Activated naive CD8-positive, alpha-beta T cell treated with anti-CD3 and anti-CD28 coated beads, Interleukin-2, amount 50 U/mL, for 24 hours (primary cell): ENCODE data around the gene DNAAF8.
"Not testable (repeated sequence)": the region's sequence is repeated elsewhere in the genome, so short reads cannot be mapped to it uniquely, and the experiment has no call there.

ENCODE experiments used
- ATAC-seq: fragments of 150-1000 bp; cut with Tn5 transposase; one replicate; pipeline ENCODE4 v1.10.0; 2021
- DNase-seq: peaks from one replicate; pipeline ENCODE4 v3.0.0; 2021
- H3K27ac Mint-ChIP-seq: one replicate; pipeline ENCODE4 v1.8.0; 2021; ENCODE audit warnings: mild to moderate bottlenecking, mixed read lengths
- H3K27me3 Mint-ChIP-seq: one replicate; pipeline ENCODE4 v1.8.0; 2021; ENCODE audit warnings: mixed read lengths
- H3K36me3 Mint-ChIP-seq: one replicate; pipeline ENCODE4 v1.8.0; 2021; ENCODE audit warnings: low read depth, mixed read lengths
- H3K4me1 Mint-ChIP-seq: one replicate; pipeline ENCODE4 v1.8.0; 2021; ENCODE audit warnings: mixed read lengths
- H3K4me3 Mint-ChIP-seq: one replicate; pipeline ENCODE4 v1.8.0; 2021; ENCODE audit warnings: mild to moderate bottlenecking, moderate library complexity, mixed read lengths
- H3K9me3 Mint-ChIP-seq: one replicate; pipeline ENCODE4 v1.8.0; 2021; ENCODE audit warnings: mixed read lengths

The DNAAF8 gene

DNA sequence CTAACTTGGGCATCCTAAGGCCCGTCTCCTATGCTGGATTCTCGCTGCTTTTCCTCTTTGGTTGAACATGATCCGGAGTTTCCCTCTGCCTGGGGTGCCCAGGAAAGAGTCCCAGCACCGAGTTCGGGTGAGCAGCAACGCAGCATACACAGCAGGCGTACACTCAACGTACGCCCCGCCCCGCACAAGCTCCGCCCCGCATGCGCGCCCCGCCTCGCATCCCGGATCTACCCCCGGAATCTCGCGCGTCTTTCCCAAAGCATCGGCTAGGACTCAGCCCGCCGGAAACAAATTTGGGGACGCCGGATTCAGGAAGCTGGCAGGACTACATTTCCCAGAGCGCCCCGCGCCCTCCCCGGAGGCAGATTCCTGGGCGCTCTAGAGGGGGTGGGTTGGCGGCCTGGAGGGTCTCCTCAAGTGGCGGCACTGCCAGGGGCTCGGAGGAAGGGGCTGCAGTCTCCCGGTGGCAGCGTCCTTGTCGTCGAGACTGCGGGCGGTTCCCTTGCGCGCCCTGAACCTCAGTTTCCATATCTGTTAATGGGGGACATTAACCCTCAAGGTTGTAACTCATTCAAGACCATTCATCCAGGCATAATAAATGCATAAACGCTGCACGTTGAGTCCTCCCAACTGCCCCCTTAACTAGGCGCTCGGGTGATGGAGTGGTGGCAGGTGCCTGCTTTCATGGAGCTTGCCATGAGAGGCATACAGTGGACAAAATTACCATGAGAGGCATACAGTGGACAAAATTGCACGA lies 34.4 kb downstream of the DNAAF8 start:
- Mint-ChIP-seq H3K36me3 (no peaks in the 10 kb centered on the region), H3K27me3 (no peaks in the 10 kb centered on the region), H3K4me3 (peak overlapping the region; percentile 85), H3K4me1 (peaks cover 23% of the 10 kb centered on the region), H3K9me3 (no peaks in the 10 kb centered on the region), H3K27ac (peak overlapping the region; percentile 87)
- ATAC-seq (peak; percentile 82), DNase-seq (peak; percentile 93)

DNA sequence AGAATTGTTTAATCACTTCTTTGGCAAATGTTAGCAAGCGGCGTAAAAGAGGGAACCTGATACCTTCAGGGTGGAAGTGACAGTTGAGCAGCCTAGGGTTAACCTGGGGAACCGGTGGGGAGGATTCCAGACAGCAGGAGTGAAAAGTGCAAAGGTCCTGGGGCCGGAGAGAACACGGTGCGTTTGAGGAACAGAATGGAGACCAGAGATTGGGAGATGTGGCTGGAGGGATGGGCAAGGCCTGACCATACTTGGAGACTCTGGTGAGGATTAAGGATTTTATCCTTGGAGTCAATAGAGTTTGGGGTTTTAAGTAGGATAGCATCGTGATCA lies 34.9 kb downstream of the DNAAF8 start:
- ATAC-seq (no peak), DNase-seq (no peak)
- no peaks in the 10 kb centered on the region for H3K36me3 Mint-ChIP-seq
- peaks cover 23% of the 10 kb centered on the region for H3K4me1 Mint-ChIP-seq
- H3K27ac Mint-ChIP-seq = no peak overlapping the region
- H3K27me3 Mint-ChIP-seq = no peaks in the 10 kb centered on the region
- H3K4me3 Mint-ChIP-seq = peak overlapping the region; percentile 21
- H3K9me3 Mint-ChIP-seq = no peaks in the 10 kb centered on the region

DNA sequence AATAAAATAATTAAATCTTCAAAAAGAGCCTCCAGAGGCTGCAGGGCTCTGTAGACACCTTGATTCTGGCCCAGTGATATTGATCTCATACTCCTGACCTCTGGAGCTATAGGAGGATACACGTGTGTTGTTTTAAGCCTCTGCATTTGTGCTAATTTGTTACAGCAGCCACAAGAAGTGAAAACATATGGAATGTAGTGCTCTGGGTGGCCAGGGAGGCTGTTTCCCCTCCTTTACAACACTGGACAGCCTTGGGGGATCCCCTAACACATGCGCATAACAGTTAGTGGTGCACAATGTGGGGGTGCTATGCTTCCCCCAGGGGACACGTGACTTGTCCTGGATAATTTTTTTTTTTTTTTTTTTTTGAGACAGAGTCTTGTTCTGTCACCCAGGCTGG lies 37.3 kb downstream of the DNAAF8 start:
- no peak for ATAC-seq
- no peak for DNase-seq
- peaks cover 14% of the 10 kb centered on the region for H3K4me1 Mint-ChIP-seq
- no peak overlapping the region for H3K27ac Mint-ChIP-seq
- H3K4me3 Mint-ChIP-seq = no peak overlapping the region
- H3K27me3 Mint-ChIP-seq = no peaks in the 10 kb centered on the region
- H3K9me3 Mint-ChIP-seq = no peaks in the 10 kb centered on the region
- no peaks in the 10 kb centered on the region for H3K36me3 Mint-ChIP-seq

DNA sequence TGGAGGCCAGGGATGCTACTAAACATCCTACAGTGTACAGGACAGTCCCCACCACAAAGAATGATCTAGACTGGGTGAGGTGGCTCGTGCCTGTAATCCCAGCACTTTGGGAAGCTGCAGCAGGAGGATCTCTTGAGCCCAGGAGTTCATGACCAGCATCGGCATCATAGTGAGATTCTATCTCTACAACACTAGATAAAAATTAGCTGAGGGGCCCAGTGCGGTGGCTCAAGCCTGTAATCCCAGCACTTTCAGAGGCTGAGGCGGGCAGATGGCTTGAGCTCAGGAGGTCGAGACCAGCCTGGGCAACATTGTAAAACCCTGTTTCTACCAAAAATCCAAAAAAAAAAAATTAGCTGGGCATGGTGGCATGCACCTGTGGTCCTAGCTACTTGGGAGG lies 38.0 kb downstream of the DNAAF8 start:
- no peak overlapping the region for H3K4me3 Mint-ChIP-seq
- H3K27ac Mint-ChIP-seq = no peak overlapping the region

DNA sequence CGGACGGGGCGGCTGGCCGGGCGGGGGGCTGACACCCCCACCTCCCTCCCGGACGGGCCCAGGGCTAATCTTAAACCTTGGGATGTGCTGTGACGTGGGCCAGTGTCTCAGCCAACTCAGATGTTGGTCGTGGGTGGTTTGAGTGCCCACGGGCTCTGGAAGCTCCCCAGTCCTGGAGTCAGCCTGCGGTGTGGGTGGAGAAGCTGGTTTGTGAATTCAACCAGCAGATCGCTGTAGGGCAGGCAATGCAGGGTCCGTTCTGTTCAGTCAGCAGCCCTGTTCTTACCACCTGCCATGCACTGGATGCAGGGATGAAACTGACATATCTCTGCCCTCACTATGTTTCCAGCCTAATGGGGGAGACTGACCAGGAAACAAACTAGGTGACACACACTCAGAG lies 40.7 kb downstream of the DNAAF8 start:
- Mint-ChIP-seq H3K4me3 (no peak overlapping the region), H3K27me3 (no peaks in the 10 kb centered on the region), H3K36me3 (no peaks in the 10 kb centered on the region), H3K27ac (no peak overlapping the region), H3K9me3 (no peaks in the 10 kb centered on the region), H3K4me1 (no peaks in the 10 kb centered on the region)
- DNase-seq = no peak
- ATAC-seq = no peak

More for the DNA sequence above, 38.0 kb downstream of the DNAAF8 start:
- H3K36me3 Mint-ChIP-seq = no peaks in the 10 kb centered on the region
- no peak for DNase-seq
- no peaks in the 10 kb centered on the region for H3K9me3 Mint-ChIP-seq
- no peak for ATAC-seq
- peaks cover 11% of the 10 kb centered on the region for H3K4me1 Mint-ChIP-seq
- no peaks in the 10 kb centered on the region for H3K27me3 Mint-ChIP-seq

DNA sequence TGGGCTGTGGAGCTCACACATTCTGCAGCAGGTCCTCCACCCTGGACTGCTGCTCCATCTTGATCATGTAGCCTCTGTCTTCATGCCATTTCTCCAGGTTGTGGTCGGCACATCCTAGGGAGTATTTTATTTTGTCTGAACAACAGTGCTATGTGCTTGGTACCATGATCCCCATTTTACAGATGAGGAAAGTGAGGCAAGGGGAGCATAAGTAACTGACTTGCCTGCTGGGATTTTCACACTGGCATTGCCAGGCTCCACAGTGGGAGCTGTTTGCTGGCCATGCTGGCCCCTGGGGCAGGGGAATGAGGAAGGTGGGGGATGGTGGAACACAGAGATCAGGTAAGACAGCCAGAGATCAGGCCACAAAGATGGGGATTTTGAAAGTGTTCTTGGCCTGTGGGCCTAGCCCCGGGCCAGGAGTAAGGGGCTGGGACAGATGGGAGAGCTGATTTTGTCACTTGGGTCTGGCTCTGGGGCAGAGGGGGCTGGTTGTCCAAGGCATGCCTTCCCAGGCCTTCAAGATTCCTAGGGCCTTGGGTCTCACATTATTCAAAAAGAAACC lies 41.9 kb downstream of the DNAAF8 start:
- H3K4me1 Mint-ChIP-seq = no peaks in the 10 kb centered on the region
- no peaks in the 10 kb centered on the region for H3K9me3 Mint-ChIP-seq
- H3K36me3 Mint-ChIP-seq = no peaks in the 10 kb centered on the region
- no peak overlapping the region for H3K4me3 Mint-ChIP-seq
- no peak overlapping the region for H3K27ac Mint-ChIP-seq
- ATAC-seq = no peak
- no peaks in the 10 kb centered on the region for H3K27me3 Mint-ChIP-seq
- no peak for DNase-seq

DNA sequence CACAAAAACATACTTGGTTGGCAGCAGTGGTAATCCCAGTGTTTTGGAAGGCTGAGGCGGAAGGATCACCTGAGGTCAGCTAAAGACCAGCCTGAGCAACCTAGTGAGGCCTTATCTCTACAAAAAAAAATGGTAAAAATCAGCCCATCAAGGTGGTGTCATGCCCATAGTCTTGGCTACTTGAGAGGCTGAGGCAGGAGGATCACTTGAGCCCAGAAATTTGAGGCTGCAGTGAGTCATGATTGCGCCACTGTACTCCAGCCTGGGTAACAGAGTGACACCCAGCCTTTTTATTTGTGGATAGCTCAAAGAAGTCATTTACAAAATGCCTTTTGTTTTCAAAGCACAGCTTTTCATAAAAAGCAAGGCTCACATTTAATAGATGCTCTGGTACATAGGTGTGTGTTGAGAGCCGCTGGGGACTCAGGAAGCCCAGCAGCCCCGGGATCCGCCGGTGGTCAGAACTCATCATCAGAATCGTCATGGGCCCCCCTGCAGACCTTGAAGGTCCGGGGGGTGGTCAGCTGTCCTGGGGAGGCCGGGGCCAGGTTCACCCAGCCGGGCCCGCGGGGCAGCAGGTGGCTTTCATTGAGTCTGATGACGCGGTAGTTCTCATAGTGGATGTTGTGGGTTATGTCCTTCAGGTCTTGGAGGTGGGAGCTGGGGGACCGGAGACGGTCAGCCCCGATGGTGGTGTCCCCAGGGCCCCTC lies 43.2 kb downstream of the DNAAF8 start:
- Mint-ChIP-seq H3K36me3 (no peaks in the 10 kb centered on the region), H3K27ac (no peak overlapping the region), H3K4me3 (no peak overlapping the region), H3K9me3 (no peaks in the 10 kb centered on the region), H3K4me1 (no peaks in the 10 kb centered on the region), H3K27me3 (no peaks in the 10 kb centered on the region)
- DNase-seq (no peak), ATAC-seq (no peak)

DNA sequence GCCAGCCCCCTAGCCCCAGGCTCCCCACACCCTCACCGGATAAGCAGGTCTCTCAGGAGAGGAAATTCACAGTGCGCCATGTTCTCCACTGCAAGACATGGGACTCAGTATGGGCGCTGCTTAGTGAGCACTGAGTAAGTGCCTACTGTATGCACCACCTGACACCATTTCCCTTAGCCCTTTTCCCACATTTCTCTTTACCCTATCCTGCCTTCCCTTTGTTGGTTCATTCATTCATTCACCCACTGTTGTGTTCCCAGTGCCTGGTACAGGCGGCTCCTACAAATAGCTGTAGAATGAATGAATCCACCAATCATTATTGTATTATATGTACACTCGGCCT lies 43.7 kb downstream of the DNAAF8 start:
- Mint-ChIP-seq H3K27me3 (no peaks in the 10 kb centered on the region), H3K36me3 (no peaks in the 10 kb centered on the region), H3K27ac (no peak overlapping the region), H3K4me3 (no peak overlapping the region), H3K9me3 (no peaks in the 10 kb centered on the region), H3K4me1 (no peaks in the 10 kb centered on the region)
- ATAC-seq (no peak), DNase-seq (no peak)

DNA sequence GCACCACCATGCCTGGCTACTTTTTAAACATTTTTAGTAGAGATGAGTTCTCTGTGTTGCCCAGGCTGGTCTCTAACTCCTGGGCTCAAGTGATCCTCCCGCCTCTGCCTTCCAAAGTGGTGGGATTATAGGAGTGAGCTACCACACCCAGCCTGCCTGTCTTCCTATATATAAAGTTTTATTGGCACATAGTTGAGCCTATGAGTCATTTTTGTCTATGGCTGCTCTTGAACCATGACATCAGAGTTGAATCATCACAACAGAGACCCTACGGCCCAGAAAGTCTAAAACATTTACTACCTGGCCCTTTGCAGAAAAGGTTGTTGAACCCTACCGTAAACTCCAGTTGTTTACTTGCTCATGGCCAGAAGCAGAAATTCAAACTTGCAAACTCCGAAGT lies 45.9 kb downstream of the DNAAF8 start:
- DNase-seq (no peak), ATAC-seq (no peak)
- no peaks in the 10 kb centered on the region for H3K27me3 Mint-ChIP-seq
- no peaks in the 10 kb centered on the region for H3K9me3 Mint-ChIP-seq
- H3K4me3 Mint-ChIP-seq = no peak overlapping the region
- H3K36me3 Mint-ChIP-seq = no peaks in the 10 kb centered on the region
- H3K4me1 Mint-ChIP-seq = no peaks in the 10 kb centered on the region
- H3K27ac Mint-ChIP-seq = no peak overlapping the region

DNA sequence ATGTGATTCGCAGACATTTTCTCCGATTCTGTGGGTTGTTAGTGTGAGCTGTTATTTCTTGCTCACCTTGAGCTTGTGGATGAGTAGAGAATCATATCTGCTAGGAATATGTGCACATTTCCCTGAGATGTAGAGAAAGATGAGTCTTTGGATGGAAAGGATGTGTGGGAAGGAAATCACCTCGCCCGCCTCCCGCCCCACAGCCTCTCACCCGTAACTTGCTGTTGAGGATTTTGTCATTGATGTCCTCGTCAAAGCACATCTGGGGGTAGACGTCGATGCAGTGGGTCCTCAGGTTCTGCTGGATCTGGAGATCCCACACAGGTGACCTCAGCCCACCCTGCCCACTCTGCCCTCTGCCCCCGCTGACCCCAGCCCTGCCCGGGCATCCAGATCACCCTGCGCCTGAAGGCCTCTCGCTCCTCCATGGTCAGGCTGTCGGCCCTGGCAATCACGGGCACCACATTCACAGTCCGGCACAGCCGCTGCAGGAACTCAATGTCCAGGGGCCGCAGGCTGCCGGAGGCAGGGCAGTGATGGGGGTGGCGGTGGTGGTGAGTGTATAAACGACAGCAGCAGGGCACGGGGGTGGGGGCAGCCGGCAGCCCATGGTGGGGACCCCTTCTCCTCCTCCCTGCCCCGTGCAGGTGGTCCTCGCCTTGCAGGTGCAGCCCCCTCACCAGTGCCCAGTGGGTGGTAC lies 49.1 kb downstream of the DNAAF8 start:
- DNase-seq = no peak
- ATAC-seq = no peak
- H3K4me1 Mint-ChIP-seq = no peaks in the 10 kb centered on the region
- H3K27me3 Mint-ChIP-seq = no peaks in the 10 kb centered on the region
- H3K9me3 Mint-ChIP-seq = no peaks in the 10 kb centered on the region
- no peak overlapping the region for H3K4me3 Mint-ChIP-seq
- H3K27ac Mint-ChIP-seq = no peak overlapping the region
- H3K36me3 Mint-ChIP-seq = no peaks in the 10 kb centered on the region

DNA sequence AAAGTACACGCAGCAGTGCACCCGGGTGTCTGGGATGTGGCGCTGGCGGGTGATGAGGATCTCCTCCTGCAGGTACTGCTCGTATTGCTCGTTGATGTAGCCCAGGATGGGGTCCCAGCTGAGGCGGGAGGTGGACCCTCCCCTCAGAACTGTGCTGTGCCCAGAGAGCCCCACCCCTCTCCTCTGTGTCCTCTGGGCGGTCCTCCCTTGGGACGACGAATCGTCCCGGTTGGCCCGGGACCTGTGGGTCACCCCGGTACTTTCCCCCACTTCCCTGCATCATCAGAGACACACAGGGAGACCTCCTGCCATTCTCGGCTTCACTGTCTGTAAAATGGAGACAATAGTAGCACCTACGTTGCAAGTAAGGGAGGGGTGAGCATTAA lies 49.6 kb downstream of the DNAAF8 start:
- DNase-seq = no peak

DNA sequence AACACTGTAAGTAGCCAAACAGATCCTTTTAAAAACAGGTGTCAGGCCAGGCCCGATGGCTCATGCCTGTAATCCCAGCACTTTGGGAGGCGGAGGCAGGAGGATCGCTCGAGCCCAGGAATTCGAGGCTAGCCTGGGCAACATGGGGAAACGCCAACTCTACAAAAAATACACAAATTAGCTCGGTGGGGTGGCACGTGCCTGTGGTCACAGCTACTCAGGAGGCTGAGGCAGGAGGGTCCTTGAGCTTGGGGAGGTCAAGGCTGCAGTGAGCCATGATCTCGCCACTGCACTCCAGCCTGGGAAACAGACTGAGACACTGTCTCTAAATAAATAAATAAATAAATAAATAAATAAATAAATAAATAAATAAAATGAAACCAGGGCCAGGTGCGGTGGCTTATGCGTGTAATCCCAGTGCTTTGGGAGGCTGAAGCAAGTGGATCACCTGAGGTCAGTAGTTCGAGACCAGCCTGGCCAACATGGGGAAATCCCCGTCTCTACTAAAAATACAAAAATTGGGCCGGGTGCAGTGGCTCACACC lies 50.2 kb downstream of the DNAAF8 start:
- H3K36me3 Mint-ChIP-seq, H3K27ac Mint-ChIP-seq, H3K4me3 Mint-ChIP-seq, H3K27me3 Mint-ChIP-seq, H3K9me3 Mint-ChIP-seq, ATAC-seq, H3K4me1 Mint-ChIP-seq, DNase-seq: not testable (repeated sequence)

More for the DNA sequence above, 49.6 kb downstream of the DNAAF8 start:
- Mint-ChIP-seq H3K36me3 (no peaks in the 10 kb centered on the region), H3K4me3 (no peak overlapping the region), H3K27me3 (no peaks in the 10 kb centered on the region), H3K4me1 (no peaks in the 10 kb centered on the region), H3K27ac (no peak overlapping the region), H3K9me3 (no peaks in the 10 kb centered on the region)
- no peak for ATAC-seq

DNA sequence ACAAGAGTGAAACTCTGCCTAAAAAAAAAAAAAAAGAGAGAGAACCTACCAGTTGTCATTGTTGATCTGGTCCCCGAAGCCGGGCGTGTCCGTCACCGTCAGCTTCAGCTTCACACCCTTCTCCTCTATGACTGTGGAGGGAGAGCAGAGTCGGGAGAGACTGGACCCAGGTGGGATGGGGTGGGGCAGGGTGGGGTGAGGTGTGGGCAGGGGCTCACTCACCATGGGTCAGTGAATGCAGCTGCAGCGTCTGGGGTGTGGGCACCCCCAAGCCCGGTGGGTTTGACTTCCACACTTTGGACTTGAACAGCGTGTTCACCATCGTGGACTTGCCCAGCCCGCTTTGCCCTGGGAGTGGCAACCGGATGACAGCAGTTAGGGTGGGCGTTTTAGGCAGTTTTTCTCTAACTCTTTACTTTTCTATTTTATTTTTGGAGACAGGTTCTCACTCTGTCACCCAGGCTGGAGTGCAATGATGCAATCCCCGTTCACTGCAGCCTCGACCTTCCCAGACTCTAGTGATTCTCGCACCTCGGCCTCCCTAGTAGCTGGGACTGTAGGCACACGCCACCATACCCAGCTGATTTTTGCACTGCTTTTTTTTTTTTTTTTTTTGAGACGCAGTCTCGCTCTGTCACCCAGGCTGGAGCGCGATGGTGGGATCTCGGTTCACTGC lies 51.6 kb downstream of the DNAAF8 start:
- ATAC-seq = no peak
- H3K4me3 Mint-ChIP-seq = no peak overlapping the region
- no peaks in the 10 kb centered on the region for H3K36me3 Mint-ChIP-seq
- peaks cover 1% of the 10 kb centered on the region for H3K27me3 Mint-ChIP-seq
- H3K9me3 Mint-ChIP-seq = no peaks in the 10 kb centered on the region
- no peaks in the 10 kb centered on the region for H3K4me1 Mint-ChIP-seq
- no peak for DNase-seq
- no peak overlapping the region for H3K27ac Mint-ChIP-seq

DNA sequence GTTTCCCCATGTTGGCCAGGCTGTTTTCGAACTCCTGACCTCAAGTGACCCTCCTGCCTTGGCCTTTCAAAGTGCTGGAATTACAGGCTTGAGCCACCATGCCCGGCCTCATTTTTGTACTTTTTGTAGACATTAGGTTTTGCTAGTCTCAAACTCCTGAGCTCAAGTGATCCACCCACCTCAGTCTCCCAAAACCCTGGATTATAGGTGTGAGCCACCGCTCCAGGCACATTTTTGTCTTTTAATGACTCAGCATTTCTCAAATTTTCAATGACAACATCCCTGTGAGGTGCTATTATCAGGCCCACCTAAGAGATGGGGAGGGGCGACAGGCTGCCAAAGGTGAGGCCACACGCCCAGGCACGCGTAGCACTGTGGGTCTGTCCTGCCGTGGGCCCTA lies 52.7 kb downstream of the DNAAF8 start:
- no peaks in the 10 kb centered on the region for H3K4me1 Mint-ChIP-seq
- H3K9me3 Mint-ChIP-seq = no peaks in the 10 kb centered on the region
- no peaks in the 10 kb centered on the region for H3K36me3 Mint-ChIP-seq
- peaks cover 1% of the 10 kb centered on the region for H3K27me3 Mint-ChIP-seq
- no peak overlapping the region for H3K27ac Mint-ChIP-seq
- no peak overlapping the region for H3K4me3 Mint-ChIP-seq
- no peak for ATAC-seq
- no peak for DNase-seq
